ENCODE measurements around the gene KRTAP10-11. TPM values are rescaled to one million over a fixed set of nuclear protein-coding genes. Genes with fewer than 3 reads are reported as not detected.

KRTAP10-11 gene
- total and polyA plus RNA-seq, 2 of the 8 experiments (the other 6 are each of a cell fraction or from before 2014, with no cell fraction given): not detected

- POLR2A ChIA-PET (ENCODE audit: partially characterized antibody): no interaction called here
- TF ChIP-seq PHF8 (conservative IDR thresholded peaks at IDR 0.05; ENCODE audit: low read depth, low read length): no peak
- TF ChIP-seq YY1 (IDR thresholded peaks at IDR 0.05; ENCODE audit: low read depth, low read length): no peak
- TF ChIP-seq POLR2AphosphoS5 (IDR thresholded peaks at IDR 0.05; ENCODE audit: low read depth, low read length): no peak
- TF ChIP-seq EZH2 (IDR thresholded peaks at IDR 0.05; ENCODE audit: low read depth, low read length, severe bottlenecking): no peak
- TF ChIP-seq E2F6 (IDR thresholded peaks at IDR 0.05): no peak
- no peak for TF ChIP-seq NRF1 (IDR thresholded peaks at IDR 0.05; ENCODE audit: low read depth, low read length)
- TF ChIP-seq GTF2F1 (IDR thresholded peaks at IDR 0.05; ENCODE audit: borderline replicate concordance, low read depth, low read length): no peak
- no peak for TF ChIP-seq POU5F1 (IDR thresholded peaks at IDR 0.05; ENCODE audit: low read depth, low read length)
Observed at GRCh38 chr21:44614161-44614631, 32.0 kb upstream of the KRTAP10-11 start.

More at GRCh38 chr21:44614161-44614631, 32.0 kb upstream of the KRTAP10-11 start:
- no peak overlapping the region for H3K4me3 ChIP-seq (ENCODE audit: extremely low read depth in 1 of 4, insufficient read depth in 2 of 4, low read depth in 3 of 4, low read length in 4 of 4)
- no peaks in the 10 kb centered on the region for H3K36me3 ChIP-seq (ENCODE audit: control insufficient read depth in 2 of 4, insufficient read depth in 4 of 4, low read length in 3 of 4)
- H3K56ac ChIP-seq (replicated peaks; ENCODE audit: insufficient read length, low read depth, low read length): no peak overlapping the region
- no peak overlapping the region for H3K18ac ChIP-seq (ENCODE audit: extremely low read depth, low read length)
- H3K79me1 ChIP-seq (ENCODE audit: low read depth, low read length): no peaks in the 10 kb centered on the region; the same call in 1 of the 2 replicates
- H3K23me2 ChIP-seq (ENCODE audit: low read depth, low read length): no peaks in the 10 kb centered on the region
- H2BK20ac ChIP-seq (ENCODE audit: low read length): peak overlapping the region; percentile 61; the same call in 1 of the 2 replicates
- DNase-seq (ENCODE audit: low read depth in 1 of 2, low spot score in 2 of 2): peak in 1 of 2 experiments; percentile 41
- H2AK5ac ChIP-seq (ENCODE audit: low read depth, low read length): no peak overlapping the region
- H4K8ac ChIP-seq (ENCODE audit: extremely low read depth, insufficient read depth, low read length): peak overlapping the region; percentile 82
- peak overlapping the region; percentile 71; the same call in 1 of the 2 replicates for H2BK12ac ChIP-seq (ENCODE audit: low read depth, low read length)
- H3K27ac ChIP-seq (ENCODE audit: low read depth, low read length): no peak overlapping the region
- H3K14ac ChIP-seq (ENCODE audit: insufficient read length): no peak overlapping the region
- no peak overlapping the region for H4K5ac ChIP-seq (ENCODE audit: insufficient read length, low read depth, low read length)
- H3K4me2 ChIP-seq (ENCODE audit: insufficient read depth in 1 of 2, low read depth in 2 of 2, low read length in 2 of 2): no peak overlapping the region
- H3K23ac ChIP-seq (ENCODE audit: insufficient read length): no peak overlapping the region
- peaks cover 0 to 1% of the 10 kb centered on the region in 2 experiments for H4K20me1 ChIP-seq (replicated peaks in 1 of 2; ENCODE audit: control insufficient read depth in 1 of 2, insufficient read depth in 2 of 2, low read length in 2 of 2)
- no peak overlapping the region for H2AFZ ChIP-seq (ENCODE audit: low read length)
- H3K9me3 ChIP-seq (ENCODE audit: insufficient read depth in 2 of 2, low read depth in 1 of 2, low read length in 1 of 2): peaks cover 19 to 22% of the 10 kb centered on the region in 2 experiments
- CTCF ChIA-PET (ENCODE audit: partially characterized antibody): interaction anchor here (0.5 to 1.1 kb wide), 4 partner anchors 12 to 1043 kb away, joined by 3 to 4 read pairs (median 3); partner anchors contain the start of gene KRTAP10-5
- no peak overlapping the region for H2BK120ac ChIP-seq (replicated peaks; ENCODE audit: low read depth, low read length)
- H4K91ac ChIP-seq (replicated peaks; ENCODE audit: insufficient read length, low read length): peak overlapping the region; percentile 42
- 91% methylated on average over 20 of the region's 20 CpGs; no CpG with 5 or more reads in 1 of the 2 experiments for WGBS, 2 experiments (ENCODE audit: extremely low coverage in 1 of 2, insufficient coverage in 1 of 2, insufficient read length in 1 of 2, insufficient replicate concordance in 2 of 2, low coverage in 1 of 2, low lambda C conversion rate in 2 of 2, missing lambda C conversion rate in 1 of 2)
- no peaks in the 10 kb centered on the region for H3K79me2 ChIP-seq (ENCODE audit: control insufficient read depth in 1 of 2, insufficient read depth in 2 of 2, low read length in 2 of 2)
- no peaks in the 10 kb centered on the region for H3K27me3 ChIP-seq (replicated peaks in 1 of 4; ENCODE audit: control insufficient read depth in 3 of 4, extremely low read depth in 1 of 4, insufficient read depth in 3 of 4, low read length in 3 of 4)
- peaks cover 0 to 6% (median 2%) of the 10 kb centered on the region in 4 experiments; a peak in 4 of 7 replicates for H3K4me1 ChIP-seq (replicated peaks in 1 of 4; ENCODE audit: control insufficient read depth in 3 of 4, insufficient read depth in 4 of 4, low read length in 3 of 4)
- H2BK15ac ChIP-seq (ENCODE audit: low read length): no peak overlapping the region
- H2BK5ac ChIP-seq (ENCODE audit: low read depth, low read length): peak overlapping the region; percentile 26; the same call in 1 of the 2 replicates
- no peak overlapping the region for H3K4ac ChIP-seq (replicated peaks; ENCODE audit: insufficient read length, low read depth, low read length)
- H3K9ac ChIP-seq (replicated peaks in 1 of 4; ENCODE audit: extremely low read depth in 1 of 4, low read depth in 3 of 4, low read length in 3 of 4): no peak overlapping the region
- FAIRE-seq: no peak
